Stimulated activated naive CD8-positive, alpha-beta T cell treated with anti-CD3 and anti-CD28 coated beads, Interleukin-15, Interleukin-2, amounts not matched to agents 100 U/mL and 50 U/mL, for 24 hours (primary cell): ENCODE measurements around the gene PSMG1.
A peak's percentile ranks its signal among the peaks of the same experiment; 100 is the strongest.
"Not testable (repeated sequence)": the region's sequence is repeated elsewhere in the genome, so short reads cannot be mapped to it uniquely, and the experiment has no call there.

ENCODE experiments used
- ATAC-seq: fragments of 150-1000 bp; cut with Tn5 transposase; one replicate; pipeline ENCODE4 v1.10.0; 2021
- DNase-seq: peaks from one replicate; pipeline ENCODE4 v3.0.0; 2021

PSMG1 gene

GRCh38 chr21:39188521-39189139 is 5.4 kb upstream of the PSMG1 start:
- ATAC-seq (peak; percentile 52), DNase-seq (no peak)

GRCh38 chr21:39187141-39187540 is 3.9 kb upstream of the PSMG1 start:
- ATAC-seq, result no peak
- DNase-seq, result no peak

- ATAC-seq (no peak), DNase-seq (no peak)
These were observed 3.4 kb upstream of the PSMG1 start for GRCh38 chr21:39186676-39187075.

GRCh38 chr21:39185157-39185556 is 1.9 kb upstream of the PSMG1 start:
- DNase-seq (no peak), ATAC-seq (no peak)

GRCh38 chr21:39184050-39184980 is 1.1 kb upstream of the PSMG1 start:
- DNase-seq, result no peak
- ATAC-seq, result no peak

GRCh38 chr21:39182484-39183271 is 573 bp downstream of the PSMG1 start:
- peak; percentile 58 for ATAC-seq
- no peak for DNase-seq

GRCh38 chr21:39182016-39182415 is 1.2 kb downstream of the PSMG1 start:
- ATAC-seq, result no peak
- no peak for DNase-seq

GRCh38 chr21:39181205-39181818 is 1.9 kb downstream of the PSMG1 start:
- DNase-seq (no peak), ATAC-seq (no peak)

- DNase-seq (no peak), ATAC-seq (no peak)
These were observed 2.7 kb downstream of the PSMG1 start for GRCh38 chr21:39180429-39181019.

GRCh38 chr21:39178421-39178820 is 4.8 kb downstream of the PSMG1 start:
- no peak for DNase-seq
- ATAC-seq, result no peak

GRCh38 chr21:39176271-39176709 is 7.0 kb downstream of the PSMG1 start:
- DNase-seq, result no peak
- no peak for ATAC-seq

GRCh38 chr21:39175665-39176064 is 7.6 kb downstream of the PSMG1 start:
- DNase-seq (no peak), ATAC-seq (no peak)

GRCh38 chr21:39175154-39175553 is 8.1 kb downstream of the PSMG1 start:
- no peak for ATAC-seq
- DNase-seq, result no peak

GRCh38 chr21:39173716-39174680 is 9.3 kb downstream of the PSMG1 start:
- DNase-seq, result no peak
- no peak for ATAC-seq

- DNase-seq (no peak), ATAC-seq (no peak)
These were observed 13.3 kb downstream of the PSMG1 start for GRCh38 chr21:39169906-39170305.

- ATAC-seq, result no peak
- no peak for DNase-seq
These were observed 14.5 kb downstream of the PSMG1 start for GRCh38 chr21:39168800-39169199.

- DNase-seq, result no peak
- ATAC-seq, result no peak
These were observed 18.7 kb downstream of the PSMG1 start for GRCh38 chr21:39164523-39164922.

GRCh38 chr21:39161064-39161463 is 22.2 kb downstream of the PSMG1 start:
- ATAC-seq, result no peak

GRCh38 chr21:39159342-39160063 is 23.7 kb downstream of the PSMG1 start:
- DNase-seq (no peak), ATAC-seq (no peak)

More at GRCh38 chr21:39161064-39161463, 22.2 kb downstream of the PSMG1 start:
- no peak for DNase-seq

GRCh38 chr21:39157241-39157640 is 26.0 kb downstream of the PSMG1 start:
- ATAC-seq, result not testable (repeated sequence)

More at GRCh38 chr21:39157241-39157640, 26.0 kb downstream of the PSMG1 start:
- DNase-seq, result not testable (repeated sequence)
